Fibroblast of the aortic adventitia (primary cell): ENCODE results near the gene NFASC. TPM values are rescaled to one million over a fixed set of nuclear protein-coding genes. Genes with fewer than 3 reads are reported as not detected.
A peak's percentile ranks its signal among the peaks of the same experiment; 100 is the strongest.

Experiments used
- DNase-seq: peaks from one replicate; pipeline ENCODE4 v3.0.0-alpha.2; 2010; ENCODE audit warnings: low read depth
- H3K4me3 ChIP-seq: 2 replicates; pipeline ENCODE4 v1.5.1; 2011; ENCODE audit warnings: low read depth, mild to moderate bottlenecking, control low read depth, low read length, moderate library complexity
- total RNA-seq: library from RNA; depleted of rRNA; stranded (reverse); fragments of >200 nt; gene quantifications from 2 replicates; pipeline ENCODE4 v1.2.3, GENCODE V29; 2012; ENCODE audit warnings: low replicate concordance
- TF ChIP-seq, protein P1 (sequence below): IDR thresholded peaks from 2 replicates; pipeline ENCODE4 v1.5.1; 2011; ENCODE audit warnings: mild to moderate bottlenecking, low read length, control low read depth, inconsistent platforms; ENCODE audit not compliant: insufficient read depth

NFASC gene
- total RNA-seq, 1 donor = 22.0 TPM

DNA sequence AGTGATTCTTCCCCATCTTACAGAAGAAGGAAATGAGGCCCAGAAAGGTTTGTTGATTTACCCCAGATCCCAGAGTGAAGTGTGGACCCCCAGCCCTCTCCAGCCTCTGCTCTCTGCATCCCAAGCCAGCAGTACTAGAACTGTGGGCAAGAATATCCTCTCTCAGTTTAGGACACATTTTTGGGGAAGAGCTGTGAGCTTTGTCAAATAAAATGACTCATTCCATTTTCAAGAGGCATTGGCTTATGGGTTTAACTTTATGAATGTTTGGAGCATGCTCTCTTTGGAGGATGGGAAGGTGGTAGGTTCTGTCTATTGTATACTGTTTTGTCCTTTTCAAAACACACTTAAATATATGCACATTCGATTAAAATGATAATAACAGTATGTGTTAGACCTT lies 101.8 kb downstream of the NFASC start:
- TF ChIP-seq, protein P1, sequence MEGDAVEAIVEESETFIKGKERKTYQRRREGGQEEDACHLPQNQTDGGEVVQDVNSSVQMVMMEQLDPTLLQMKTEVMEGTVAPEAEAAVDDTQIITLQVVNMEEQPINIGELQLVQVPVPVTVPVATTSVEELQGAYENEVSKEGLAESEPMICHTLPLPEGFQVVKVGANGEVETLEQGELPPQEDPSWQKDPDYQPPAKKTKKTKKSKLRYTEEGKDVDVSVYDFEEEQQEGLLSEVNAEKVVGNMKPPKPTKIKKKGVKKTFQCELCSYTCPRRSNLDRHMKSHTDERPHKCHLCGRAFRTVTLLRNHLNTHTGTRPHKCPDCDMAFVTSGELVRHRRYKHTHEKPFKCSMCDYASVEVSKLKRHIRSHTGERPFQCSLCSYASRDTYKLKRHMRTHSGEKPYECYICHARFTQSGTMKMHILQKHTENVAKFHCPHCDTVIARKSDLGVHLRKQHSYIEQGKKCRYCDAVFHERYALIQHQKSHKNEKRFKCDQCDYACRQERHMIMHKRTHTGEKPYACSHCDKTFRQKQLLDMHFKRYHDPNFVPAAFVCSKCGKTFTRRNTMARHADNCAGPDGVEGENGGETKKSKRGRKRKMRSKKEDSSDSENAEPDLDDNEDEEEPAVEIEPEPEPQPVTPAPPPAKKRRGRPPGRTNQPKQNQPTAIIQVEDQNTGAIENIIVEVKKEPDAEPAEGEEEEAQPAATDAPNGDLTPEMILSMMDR = no peak
- no peak overlapping the region for H3K4me3 ChIP-seq
- DNase-seq = peak; percentile 27

DNA sequence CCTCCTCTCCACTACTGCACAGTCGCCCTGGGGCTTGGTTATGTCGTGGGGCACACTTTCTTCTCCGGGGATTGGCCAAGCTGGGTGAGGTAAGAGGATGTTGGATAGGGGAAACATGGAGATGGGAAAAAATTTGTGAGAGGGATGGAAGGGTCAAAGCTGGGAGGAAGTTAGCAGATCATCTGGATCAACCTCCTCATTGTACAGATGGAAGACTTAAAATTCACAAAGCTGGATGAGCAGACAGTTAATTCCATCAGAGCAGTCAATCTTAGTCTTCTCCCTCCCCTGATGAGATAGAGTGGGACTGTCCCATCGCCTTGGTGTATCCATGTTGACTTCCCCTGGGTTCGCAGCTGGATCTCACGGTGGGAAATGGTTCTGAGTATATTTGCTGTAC lies 102.8 kb downstream of the NFASC start:
- no peak for DNase-seq
- TF ChIP-seq, protein P1 = no peak
- H3K4me3 ChIP-seq = no peak overlapping the region

DNA sequence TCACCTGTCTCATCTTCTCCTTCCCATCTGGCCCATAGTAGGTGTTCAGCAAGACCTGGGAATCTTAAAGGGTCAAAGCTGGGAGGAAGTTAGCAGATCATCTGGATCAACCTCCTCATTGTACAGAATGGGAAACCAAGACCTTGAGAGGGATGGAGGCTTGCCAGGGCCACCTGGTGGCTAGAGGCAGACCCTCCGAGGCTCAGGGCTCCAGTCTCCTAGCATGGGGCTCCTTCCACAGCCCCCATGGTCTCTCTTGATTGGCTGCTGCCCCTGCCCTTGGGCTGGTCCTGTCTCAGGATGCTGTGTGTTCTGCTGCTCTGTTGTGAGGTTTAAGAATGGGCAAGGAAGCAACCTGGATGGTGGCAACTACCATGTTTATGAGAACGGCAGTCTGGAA lies 103.7 kb downstream of the NFASC start:
- TF ChIP-seq, protein P1 = no peak
- DNase-seq = no peak
- no peak overlapping the region for H3K4me3 ChIP-seq

DNA sequence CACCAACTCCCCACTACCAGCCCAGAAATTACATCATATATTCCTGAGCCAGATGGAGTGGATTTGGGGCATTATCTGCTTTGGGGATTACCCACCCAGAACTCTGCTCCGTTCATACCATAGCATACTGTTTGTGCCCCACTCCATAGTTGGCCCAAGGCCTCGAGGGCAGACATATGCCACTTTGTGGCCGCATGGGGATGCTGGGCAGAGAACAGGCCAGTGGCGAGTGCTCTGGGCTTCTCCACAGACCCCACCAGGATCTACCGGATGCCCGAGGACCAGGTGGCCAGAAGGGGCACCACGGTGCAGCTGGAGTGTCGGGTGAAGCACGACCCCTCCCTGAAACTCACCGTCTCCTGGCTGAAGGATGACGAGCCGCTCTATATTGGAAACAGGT lies 104.4 kb downstream of the NFASC start:
- DNase-seq = no peak
- H3K4me3 ChIP-seq = no peak overlapping the region
- TF ChIP-seq, protein P1 = no peak

DNA sequence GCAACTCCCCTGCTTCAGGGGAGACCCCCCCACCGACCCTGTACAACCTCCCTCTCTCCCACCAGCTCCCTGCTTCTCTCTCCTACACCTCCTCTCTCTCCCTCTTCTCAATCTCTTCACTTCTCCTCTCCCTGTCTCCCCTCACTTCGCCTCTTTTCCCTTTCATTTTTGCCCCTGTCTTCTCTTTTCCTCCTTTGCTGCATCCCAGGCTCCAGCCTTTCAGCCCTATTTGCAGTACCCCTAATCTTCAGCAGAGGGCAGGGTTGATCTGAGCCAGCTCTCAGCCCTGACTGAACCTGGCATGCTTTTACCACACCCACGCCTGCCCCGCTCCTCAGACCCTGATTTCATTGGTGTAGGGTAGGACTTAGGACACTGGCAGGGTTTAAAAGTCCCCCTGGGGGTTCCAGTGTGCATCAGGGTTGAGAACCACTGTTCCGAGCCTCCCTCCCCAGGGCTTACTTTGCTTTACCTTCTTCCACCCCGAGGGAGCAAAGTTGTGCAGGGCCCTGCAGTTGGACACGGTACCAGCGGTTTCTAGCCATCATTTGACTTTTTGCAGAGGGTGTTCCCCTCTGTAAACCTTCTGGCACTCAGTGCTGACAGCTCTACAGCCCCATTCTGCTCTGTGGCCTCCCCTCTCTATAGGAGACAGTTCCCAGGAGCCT lies 105.0 kb downstream of the NFASC start:
- TF ChIP-seq, protein P1 = peak; percentile 91
- DNase-seq = peak; percentile 46
- H3K4me3 ChIP-seq = no peak overlapping the region

DNA sequence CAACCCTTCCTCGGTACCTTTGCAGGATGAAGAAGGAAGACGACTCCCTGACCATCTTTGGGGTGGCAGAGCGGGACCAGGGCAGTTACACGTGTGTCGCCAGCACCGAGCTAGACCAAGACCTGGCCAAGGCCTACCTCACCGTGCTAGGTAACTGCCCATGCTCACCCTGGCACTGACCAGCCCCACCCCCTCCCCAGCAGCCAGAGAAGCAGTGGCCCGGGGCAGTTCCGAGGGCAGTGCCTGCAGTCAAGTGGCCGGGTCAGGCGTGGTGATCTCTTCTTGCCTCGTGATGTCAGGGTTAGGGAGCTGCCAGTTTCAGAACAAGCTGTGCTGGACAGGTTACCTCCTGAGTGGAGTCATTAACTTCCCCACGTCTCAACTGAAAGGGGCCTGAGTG lies 106.0 kb downstream of the NFASC start:
- DNase-seq = no peak
- H3K4me3 ChIP-seq = no peak overlapping the region
- TF ChIP-seq, protein P1 = no peak

DNA sequence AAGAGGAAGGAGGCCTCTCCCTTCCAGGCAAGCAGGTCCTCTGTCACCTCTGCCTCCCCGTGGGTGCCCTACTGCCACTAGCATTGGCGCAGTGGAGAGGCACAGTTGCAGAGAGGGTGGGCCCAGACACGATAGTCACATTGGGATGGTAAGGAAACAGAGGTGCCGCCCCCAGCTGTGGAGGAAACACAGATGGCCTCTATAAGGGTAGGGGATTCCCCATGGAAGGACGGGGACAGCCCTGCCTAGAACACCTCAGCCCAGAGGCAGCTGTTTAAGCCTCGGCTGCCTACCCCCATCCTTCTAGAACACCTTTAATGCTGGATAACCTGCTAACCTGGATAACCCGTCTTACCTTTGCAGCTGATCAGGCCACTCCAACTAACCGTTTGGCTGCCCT lies 106.7 kb downstream of the NFASC start:
- TF ChIP-seq, protein P1 = no peak
- H3K4me3 ChIP-seq = no peak overlapping the region
- no peak for DNase-seq
